NCI-H1105 (cell line): ENCODE results near the gene ZNRF1.
"Not testable (repeated sequence)": the region's sequence is repeated elsewhere in the genome, so short reads cannot be mapped to it uniquely, and the experiment has no call there.

Experiments
- DNase-seq: peaks from one replicate; lab custom pipeline; 2025; lab: John Stamatoyannopoulos, UW

ZNRF1 gene

DNA sequence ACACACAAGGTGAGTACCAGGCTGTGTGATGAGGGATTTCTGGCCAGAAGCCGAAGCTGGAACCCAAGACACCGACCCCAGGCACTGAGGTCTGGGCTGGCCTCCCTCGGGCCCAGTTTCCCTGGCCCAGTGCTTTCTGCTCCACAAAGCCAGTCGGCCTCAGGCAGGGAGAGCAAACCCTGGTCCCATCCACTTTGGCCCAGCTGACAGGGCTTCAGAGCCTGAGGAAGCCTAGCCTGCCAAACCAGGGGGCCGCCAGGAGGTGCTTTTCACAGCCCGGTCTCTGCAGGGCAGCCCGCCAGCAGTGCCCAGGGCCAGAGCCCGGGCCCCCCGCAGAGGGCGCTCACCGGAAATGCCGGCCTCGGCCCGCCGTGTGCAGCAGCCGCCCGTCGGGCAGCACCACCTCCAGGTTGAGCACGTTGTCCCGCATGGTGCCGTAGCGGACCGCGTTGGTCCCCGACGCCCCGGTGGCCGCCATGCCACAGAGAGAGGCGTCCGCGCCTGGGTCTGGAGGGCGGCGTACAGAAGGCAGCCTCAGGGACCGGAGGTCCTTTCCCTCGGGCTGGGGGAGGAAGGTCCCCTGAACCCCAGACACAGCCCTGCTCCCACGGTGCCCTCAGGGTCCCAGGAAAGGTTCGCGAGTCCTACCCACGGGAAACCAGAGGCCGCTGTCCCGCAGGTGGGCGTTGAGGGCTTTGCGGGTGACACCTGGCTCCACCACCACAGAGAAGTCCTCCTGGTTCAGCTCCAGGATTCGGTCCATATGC, 115.5 kb downstream of the ZNRF1 start:
- DNase-seq: no peak

DNA sequence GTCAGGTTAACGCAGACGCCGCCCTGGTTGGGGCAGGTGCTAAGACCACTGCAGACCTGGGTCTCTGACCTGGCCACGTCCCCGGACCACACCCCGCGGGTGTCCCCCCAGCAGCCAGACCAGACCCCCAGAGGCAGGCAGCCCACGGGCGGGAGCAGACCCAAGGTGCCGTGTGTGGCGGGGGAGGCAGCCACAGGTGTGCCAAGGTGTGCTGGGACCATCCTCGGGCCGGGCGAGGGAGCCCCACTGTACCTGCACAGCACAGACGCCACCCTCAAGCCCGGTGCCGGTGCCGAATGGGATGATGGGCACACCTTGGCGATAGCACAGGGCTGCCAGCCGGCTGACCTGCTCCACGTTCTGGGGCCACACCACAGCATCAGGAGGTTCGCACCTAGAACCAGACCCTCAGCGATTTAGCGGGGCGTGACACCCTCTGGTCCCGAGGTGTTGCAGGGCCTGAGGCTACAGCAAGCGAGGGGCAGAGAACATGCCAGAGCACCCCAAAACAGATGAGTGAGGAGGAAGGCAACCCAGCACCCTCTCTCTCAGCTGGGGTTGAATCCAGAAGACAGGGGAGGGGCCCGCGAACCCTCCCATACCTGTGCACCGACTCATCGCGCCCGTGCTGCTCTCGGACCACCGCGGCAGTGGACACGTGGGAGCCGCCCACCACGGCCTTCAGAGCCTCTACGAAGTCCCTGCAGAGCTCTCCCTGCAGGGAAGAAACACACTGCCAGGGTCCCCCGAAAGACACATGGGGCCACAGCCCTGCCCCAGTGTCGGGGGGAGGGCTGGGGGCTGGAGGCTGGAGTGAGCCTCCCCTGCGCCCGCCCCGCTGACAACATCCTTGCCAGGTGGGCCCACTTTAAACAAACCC, 116.4 kb downstream of the ZNRF1 start:
- DNase-seq: no peak

DNA sequence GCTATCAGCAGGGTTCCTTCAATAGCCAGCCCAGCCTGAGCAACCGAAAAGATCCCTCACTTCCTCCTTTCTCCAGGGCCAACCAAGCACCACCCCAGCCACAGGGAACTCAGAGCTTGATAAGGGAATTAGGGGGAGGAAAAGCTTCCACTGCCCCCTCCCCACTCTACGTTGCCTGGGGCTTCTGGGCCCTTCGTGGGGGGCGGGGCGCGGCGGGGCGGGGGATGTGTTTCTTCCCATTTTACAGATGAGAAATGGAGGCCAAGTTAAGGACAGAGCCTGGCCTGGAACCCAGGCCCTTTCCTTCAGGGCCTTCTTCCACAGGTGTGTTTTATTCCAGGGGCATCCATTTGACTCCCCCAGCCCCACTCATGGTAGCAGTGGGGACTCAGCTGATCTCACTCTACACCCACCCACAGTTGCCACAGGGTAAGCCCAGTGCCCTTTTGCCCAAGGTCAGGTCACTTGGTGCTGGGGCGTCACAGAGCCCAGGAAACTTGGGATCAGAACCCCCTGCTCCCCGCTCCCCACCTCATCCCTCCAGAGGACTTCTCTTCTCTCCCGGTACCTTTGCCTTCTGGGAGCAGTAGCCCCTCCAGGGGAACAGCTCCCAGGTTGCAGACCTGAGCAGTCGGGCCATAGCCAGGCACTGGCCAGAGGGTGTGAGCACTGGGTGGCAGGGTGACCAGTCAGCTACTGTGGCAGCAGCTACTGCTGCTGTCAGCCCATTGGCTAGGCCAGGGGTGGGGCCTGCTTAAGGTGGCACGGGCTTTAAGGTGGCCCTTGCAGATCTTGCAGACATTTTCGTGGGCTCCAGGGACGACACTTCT, 117.5 kb downstream of the ZNRF1 start, which contains the start of gene LDHD:
TSS of gene LDHD (minus strand) at position 700 of the 830 bp plus-strand sequence. CDS start at position 640, 60 bp downstream.
- DNase-seq: no peak

DNA sequence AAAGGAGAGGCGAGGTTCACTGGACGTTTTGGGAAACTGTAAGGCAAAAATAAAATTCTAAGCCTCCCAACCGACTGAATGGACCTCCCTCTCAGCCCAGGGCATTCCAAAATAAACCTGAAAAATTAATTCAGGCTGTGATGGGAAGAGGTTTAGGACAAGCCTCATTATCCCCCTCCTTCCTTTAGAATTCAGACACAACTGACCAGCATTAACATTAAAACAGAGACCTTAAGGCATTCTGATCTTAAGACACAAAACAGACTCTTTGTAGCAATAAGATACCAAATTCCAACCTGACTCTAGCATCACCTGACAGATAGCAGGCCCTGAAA, 118.1 kb downstream of the ZNRF1 start:
- DNase-seq: no peak

DNA sequence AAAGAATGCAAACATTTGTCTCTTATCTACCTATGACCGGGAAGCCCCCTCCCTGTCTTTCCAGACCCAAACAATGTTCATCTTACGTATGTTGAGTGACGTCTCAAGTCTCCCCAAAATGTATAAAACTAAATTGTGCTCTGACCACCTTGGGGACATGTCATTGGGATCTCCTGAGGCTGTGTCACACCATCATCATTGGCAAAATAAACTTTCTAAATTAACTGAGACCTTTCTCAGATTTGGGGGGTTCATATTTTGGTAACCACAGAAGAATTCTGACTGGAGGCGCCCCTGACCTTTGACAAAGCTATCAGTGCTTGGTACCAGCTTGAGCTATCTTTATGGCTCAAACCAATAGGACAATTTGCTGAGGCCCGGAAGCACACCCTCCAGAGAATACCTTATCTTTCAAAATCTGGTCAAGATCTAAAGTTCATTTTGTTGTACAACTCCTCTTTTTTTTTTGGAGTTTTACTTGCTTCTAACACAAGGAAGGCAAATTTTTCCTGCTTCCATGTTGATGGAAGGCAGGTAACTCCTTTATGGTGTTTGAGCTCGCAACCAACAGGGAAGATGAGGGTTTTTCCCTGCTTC, 120.2 kb downstream of the ZNRF1 start:
- DNase-seq: no peak

DNA sequence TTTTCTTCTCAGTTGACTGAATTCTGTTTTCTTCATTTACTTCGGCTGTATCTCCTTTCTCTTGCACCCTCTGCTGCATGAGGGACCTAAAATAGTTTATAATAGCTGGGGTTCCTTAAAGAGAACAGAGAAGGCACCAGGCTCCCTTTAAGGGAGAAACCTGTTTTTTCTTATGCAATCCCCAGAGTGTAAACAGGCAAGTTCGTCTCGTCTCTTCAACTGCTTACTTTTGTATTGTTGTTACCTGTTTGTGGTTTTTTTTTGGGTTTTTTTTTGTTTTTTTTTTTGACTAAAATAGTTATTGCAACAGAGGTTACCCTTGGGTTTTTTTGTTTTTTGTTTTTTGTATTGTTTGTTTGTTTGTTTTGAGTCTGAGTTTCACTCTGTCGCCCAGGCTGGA, 121.4 kb downstream of the ZNRF1 start:
- no peak for DNase-seq

DNA sequence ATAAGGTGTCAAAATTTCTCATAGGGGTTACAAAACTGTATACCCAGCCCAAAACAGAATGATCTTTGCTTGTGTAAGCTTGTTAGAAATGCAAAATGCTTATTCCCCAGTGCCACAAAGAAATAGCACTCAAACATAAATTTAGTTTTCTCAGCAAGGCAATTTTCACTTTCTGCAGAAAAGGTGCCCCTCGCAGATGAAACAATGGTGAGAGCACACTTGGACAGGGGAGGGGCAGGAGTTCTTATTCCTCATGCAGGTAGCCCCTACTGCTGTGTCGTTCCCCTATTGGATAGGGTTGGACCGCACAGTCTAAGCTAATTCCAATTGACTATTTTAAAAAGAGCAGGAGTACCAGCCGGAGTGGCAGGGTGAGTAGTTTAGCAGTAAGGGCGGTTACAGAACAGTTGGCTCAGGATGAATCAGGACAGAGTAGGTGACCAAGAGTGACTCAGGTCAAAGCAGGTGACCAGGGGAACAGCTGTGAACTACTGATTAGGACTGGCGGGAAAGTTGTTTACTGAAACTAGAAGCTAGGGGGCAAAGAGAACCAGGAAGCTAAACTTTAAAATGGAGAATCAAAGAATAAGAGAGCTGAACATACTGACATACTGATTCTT, 123.2 kb downstream of the ZNRF1 start:
- DNase-seq: no peak

DNA sequence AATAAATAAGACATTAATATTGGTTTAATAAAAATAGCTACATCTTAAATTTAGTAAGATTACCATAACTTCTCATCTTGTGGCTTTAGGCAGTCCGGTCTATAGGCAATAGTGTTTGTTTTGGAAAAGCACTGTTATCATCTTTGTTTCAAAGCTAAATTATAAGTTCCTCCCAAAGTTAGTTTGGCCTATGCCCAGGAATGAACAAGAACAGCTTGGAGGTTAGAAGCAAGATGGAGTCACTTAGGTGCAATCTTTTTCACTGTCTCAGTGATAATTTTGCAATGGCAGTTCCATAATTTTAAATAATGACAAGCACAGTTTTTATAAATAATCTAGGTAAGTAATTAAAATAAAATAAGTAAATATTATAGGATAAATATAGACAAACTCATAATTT, 123.8 kb downstream of the ZNRF1 start:
- DNase-seq: no peak

DNA sequence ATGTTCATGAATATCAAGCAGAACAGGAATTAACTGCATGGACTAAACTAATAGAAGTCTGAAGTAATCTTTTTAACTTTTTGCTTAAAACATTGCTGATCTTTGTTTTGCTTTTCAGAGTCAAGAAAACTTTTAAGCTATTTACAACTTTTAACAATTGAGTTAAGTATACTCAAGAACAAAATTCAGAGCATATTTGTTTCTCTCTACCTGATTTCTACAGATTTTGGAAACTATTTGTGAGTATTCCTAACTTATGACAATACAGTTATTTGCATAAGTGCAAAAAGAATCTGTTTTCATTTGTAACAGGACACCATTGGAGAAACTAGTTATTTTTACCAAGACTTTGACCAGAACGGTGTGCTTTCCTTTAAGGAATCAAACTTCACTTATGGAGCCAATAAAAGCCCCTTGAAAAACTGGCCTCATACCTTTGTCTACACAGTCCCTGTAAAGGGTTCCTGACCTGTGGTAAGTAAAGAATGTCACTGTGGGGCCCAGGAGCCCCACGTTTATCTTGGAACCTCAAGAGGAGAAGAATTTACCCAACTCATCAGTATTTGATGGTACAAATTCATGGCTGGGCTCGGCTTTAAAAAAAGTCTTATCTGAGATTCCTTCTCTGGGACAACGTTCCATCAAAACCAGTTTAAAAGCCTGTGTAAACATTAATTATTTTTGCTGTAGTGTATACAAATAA, 129.0 kb downstream of the ZNRF1 start:
- no peak for DNase-seq

DNA sequence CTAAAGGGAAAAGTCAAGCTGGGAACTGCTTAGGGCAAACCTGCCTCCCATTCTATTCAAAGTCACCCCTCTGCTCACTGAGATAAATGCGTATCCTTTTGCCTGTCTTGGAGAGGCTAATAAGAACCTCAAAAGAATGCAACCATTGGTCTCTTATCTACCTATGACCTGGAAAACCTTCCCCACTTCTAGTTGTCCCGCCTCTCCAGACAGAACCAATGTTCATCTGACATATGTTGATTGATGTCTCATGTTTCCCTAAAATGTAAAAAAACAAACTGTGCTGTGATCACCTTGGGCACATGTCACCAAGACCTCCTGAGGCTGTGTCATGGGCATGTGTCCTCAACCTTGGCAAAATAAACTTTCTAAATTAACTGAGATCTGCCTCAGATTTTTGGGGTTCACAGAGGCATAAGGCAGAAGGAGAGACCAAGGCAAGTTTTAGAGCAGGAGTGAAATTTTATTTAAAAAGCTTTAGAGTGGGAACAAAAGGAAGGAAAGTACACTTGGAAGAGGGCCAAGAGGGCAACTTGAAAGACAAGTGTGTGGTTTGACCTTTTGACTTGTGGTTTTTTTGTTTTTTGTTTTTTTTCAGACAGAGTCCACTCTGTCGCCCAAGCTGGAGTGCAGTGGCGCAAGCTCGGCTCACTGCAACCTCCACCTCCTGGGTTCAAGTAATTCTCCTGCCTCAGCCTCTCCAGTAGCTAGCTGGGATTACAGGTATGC, 130.8 kb downstream of the ZNRF1 start:
- DNase-seq: not testable (repeated sequence)

DNA sequence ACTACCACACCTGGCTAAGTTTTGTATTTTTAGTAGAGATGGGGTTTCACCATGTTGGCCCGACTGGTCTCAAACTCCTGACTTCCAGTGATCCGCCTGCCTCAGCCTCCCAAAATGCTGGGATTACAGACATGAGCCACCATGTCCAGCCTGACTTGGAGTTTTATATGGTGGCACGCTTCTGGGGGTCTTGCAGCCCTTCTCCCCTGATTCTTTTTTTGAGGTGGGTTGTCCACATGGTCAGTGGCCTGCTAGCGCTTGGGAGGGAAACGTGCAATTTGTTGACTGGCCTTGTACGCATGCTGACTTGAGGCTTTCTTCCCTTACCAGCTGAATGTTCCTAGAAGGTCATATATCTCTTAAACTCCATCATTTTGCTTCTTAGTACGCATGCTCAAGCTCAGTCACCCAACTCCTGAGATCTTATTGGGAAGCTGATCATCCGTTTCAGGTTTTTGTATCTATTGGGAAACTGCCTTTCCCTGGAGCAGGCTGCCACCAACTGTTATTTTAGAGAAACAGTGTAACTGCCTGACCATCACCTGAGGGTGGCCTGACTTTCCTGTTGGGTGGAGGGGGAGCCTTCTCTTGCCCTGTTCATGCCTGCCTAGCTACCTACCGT, 131.4 kb downstream of the ZNRF1 start:
- DNase-seq: no peak

DNA sequence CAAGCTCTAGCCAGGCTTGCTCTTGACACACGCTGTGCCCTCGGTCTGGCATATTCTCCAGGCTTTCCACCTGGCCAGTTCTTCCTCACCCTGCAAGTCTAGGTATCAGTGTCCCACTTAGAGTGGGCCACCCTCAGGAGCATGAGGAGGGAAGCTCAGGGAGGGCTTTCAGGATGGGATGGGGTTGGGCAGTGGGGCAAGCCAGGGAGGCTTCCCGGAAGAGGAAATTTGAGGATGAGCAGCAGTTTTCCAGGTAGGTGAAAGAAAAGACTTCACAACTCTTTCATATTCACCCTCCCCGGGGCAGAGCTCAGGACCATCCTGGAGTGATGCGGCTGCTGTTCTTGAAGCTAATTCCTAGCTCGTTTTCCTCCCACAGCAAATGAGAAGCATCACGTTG, 132.3 kb downstream of the ZNRF1 start:
- DNase-seq: no peak

DNA sequence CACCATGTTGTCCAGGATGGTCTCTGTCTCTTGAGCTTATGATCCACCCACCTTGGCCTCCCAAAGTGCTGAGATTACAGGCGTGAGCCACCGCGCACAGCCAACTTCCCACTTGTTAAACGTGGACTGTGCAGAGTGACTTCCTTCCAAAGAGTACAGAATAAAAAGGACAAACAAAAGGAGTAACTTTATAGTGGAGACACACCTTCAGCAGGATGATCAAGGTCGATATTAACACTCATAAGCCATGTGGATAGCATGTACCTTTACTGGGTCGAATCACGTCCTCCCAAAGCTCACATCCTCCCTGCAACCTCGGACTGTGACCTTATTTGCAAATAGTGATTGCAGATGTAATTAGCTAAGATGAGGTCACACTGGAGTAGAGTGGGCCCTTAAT, 139.4 kb downstream of the ZNRF1 start:
- no peak for DNase-seq

DNA sequence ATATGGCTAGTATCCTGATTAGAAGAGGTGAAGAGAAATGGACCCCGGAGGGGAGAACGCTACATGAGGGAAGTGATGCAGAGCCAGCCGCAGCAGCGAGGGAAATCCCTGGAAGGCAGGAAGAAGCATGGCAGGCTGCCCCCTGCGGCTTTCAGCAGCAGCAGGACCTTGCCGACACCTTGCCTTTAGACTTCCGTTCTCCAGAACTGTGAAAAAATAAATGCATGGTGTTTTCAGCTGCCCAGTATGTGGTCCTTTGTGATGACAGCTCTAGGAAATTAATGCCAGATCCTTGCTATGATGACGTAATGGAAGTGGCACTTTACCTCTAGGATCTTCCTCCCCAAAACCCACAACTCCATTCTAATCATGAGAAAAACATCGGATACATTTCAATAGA, 139.8 kb downstream of the ZNRF1 start:
- no peak for DNase-seq

DNA sequence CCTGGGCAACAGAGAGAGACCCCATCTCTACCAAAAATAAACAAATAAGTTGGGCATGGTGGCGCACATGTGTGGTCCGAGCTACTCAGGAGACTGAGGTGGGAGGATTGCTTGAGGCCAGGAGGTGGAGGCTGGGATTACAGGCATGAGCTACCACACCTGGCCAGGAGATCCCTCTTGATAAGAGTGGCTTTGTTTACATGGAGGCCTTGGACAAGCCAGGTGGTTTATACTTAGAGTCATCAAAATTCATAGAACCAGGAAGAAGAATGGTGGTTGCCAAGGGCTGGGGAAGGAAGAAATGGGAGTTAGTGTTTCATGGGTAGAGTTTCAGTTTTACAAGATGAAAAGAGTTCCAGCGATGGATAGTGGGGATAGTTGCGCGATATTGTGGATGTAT, 140.7 kb downstream of the ZNRF1 start:
- no peak for DNase-seq

DNA sequence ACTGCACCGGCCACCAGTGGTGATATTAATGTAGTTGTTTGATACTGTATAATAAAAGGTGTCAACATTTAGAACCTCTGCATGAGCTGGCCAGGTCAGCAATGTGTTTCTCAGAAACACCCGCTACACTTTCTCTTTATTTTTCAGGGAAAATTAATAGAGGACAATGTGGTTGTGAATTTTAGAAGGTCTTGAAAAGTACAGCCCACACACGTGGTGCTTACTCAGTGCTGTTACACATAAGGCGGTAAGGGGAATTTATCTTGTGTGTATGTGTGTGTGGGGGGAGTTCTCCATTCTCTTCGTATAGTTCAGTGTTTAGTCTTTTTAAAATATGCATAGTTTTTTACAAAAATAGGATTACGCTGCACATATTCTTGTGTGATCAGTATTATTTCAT, 145.1 kb downstream of the ZNRF1 start:
- no peak for DNase-seq

DNA sequence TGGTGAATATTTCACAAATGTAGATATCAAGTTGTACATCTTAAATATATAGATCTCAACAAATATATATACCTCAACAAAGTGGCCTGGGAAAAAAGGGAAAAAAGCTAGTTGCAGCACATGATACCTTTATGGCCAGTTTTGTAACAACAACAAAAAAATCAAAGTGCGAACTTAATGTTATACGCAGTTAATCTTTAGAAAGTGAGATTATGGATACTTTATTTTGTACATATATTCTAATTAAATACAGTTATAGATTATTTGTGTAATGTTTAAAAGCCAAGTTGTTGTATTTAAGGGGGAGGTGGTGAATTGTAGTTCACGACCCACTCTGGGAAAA, 149.1 kb downstream of the ZNRF1 start:
- DNase-seq: no peak

DNA sequence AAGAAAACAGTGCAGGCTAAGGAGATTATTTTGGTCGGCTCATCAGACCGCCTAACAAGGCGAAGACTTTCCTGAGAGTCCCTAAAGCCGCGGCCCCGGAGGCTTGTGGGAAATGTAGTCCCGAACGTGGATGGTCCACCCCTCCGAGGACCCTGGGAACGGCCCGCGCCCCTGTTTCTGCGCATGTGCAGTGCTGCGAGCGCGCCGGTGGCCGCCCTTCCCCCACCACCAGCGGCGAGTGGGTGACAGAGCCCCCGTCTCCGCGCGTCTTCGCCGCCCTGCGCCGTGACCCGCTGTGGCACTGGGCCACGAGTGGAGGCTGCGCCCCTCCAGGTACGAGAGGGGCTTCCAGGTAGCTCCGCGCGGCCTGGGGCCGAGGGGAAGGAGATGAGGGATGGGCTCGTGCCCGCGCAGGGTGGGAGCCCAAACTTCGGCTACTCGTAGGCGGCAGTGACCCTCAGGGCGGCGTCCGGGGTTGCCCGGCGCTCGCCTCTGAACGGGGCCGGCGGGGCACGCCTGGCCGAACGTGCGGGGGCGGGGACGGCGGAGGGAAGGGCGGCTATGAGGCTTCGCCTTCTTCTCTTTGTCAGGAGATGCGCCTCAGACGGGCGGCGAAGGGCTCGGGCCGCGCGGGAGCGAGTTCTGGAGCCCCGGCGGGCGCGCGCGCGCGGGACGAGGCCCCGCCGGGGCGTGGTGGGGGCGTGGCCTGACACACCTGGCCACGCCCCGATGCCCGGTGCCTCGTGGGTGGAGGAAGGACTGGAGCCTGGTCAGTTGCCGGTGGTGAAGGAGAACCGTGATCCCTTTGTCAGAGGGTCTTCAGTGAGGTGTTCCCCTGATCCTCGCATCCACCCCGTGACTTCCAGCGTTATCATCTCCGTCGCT, 149.7 kb downstream of the ZNRF1 start, which contains the start of gene ZFP1:
TSS of gene ZFP1 (plus strand) at position 214 of the 885 bp plus-strand sequence. CDS start 4,428 bp downstream, outside the sequence.
- DNase-seq: peak; percentile 82

DNA sequence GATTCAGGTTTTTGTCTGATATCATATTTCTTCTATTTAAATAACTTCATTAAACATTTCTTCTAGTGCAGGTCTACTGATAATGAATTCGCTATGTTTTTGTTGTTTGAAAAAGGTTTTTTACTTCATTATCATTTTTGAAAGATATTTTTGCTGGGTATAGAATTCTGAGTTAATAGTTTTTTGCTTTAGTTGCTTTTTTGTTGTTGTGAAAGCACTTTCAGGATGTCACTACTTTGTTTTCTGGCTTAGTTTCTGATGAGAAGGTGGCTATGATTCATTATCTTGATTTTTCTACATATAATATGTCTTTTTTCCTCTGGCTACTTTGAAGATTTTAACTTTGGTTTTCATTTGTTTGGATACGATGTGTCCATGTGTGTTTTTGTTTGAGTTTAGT, 153.0 kb downstream of the ZNRF1 start:
- DNase-seq: no peak
